Neural progenitor cell (in vitro differentiated cells): ENCODE measurements around the gene WDR27. TPM values are rescaled to one million over a fixed set of nuclear protein-coding genes. Genes with fewer than 3 reads are reported as not detected.

ENCODE experiments used
- DNase-seq: peaks from one replicate; pipeline ENCODE4 v3.0.0-alpha.2; 2016; ENCODE audit warnings: low spot score
- H2AFZ ChIP-seq: fragments of 200-600 bp; sonication (generic); replicated peaks from 2 replicates; pipeline ENCODE4 v1.6.1; 2016; ENCODE audit warnings: antibody characterized with exemption
- H3F3A ChIP-seq: fragments of 200-600 bp; sonication (generic); 2 replicates; pipeline ENCODE4 v1.6.1; 2016; ENCODE audit warnings: antibody characterized with exemption, low read depth
- H3K27ac ChIP-seq: fragments of 200-600 bp; sonication (generic); 2 replicates; pipeline ENCODE4 v1.5.1; 2016; ENCODE audit warnings: mild to moderate bottlenecking
- H3K27me3 ChIP-seq: fragments of 200-600 bp; sonication (generic); 2 replicates; pipeline ENCODE4 v1.6.1; 2016; ENCODE audit warnings: mild to moderate bottlenecking, moderate library complexity
- H3K36me3 ChIP-seq: fragments of 200-600 bp; sonication (generic); 2 replicates; pipeline ENCODE4 v1.5.1; 2016
- H3K4me1 ChIP-seq: fragments of 200-600 bp; sonication (generic); 2 replicates; pipeline ENCODE4 v1.6.1; 2016; ENCODE audit warnings: mixed run types
- H3K4me2 ChIP-seq: fragments of 200-600 bp; sonication (generic); 2 replicates; pipeline ENCODE4 v1.6.1; 2016
- H3K4me3 ChIP-seq: fragments of 200-600 bp; sonication (generic); 2 replicates; pipeline ENCODE4 v1.5.1; 2016
- H3K79me2 ChIP-seq: fragments of 200-600 bp; sonication (generic); 2 replicates; pipeline ENCODE4 v1.6.1; 2016; ENCODE audit warnings: low read depth
- H3K9ac ChIP-seq: fragments of 200-600 bp; sonication (generic); 2 replicates; pipeline ENCODE4 v1.6.1; 2016
- H3K9me3 ChIP-seq: fragments of 200-600 bp; sonication (generic); 2 replicates; pipeline ENCODE4 v1.5.1; 2016; ENCODE audit warnings: low read depth
- H4K20me1 ChIP-seq: fragments of 200-600 bp; sonication (generic); 2 replicates; pipeline ENCODE4 v1.6.1; 2016; ENCODE audit warnings: low read depth
- H3K27ac Mint-ChIP-seq: 3 replicates; pipeline ENCODE4 v1.8.0; 2021; ENCODE audit warnings: mixed read lengths
- H3K27me3 Mint-ChIP-seq: 2 replicates; pipeline ENCODE4 v1.8.0; 2022; ENCODE audit warnings: low read depth, mild to moderate bottlenecking, inconsistent platforms, moderate library complexity, mixed read lengths; ENCODE audit not compliant: insufficient read depth
- H3K36me3 Mint-ChIP-seq: 3 replicates; pipeline ENCODE4 v1.8.0; 2021; ENCODE audit warnings: mixed read lengths
- H3K4me1 Mint-ChIP-seq: 3 replicates; pipeline ENCODE4 v1.8.0; 2021; ENCODE audit warnings: mixed read lengths
- H3K4me3 Mint-ChIP-seq: 3 replicates; pipeline ENCODE4 v1.8.0; 2021; ENCODE audit warnings: mild to moderate bottlenecking, moderate library complexity, mixed read lengths
- H3K9me3 Mint-ChIP-seq: 3 replicates; pipeline ENCODE4 v1.8.0; 2020; ENCODE audit warnings: mixed read lengths
- EZH2 ChIP-seq: fragments of 200-600 bp; sonication (generic); IDR thresholded peaks from 2 replicates; pipeline ENCODE4 v1.6.1; 2017; ENCODE audit warnings: antibody characterized with exemption, mild to moderate bottlenecking, moderate library complexity
- EZH2phosphoT487 ChIP-seq: fragments of 200-600 bp; sonication (generic); IDR thresholded peaks from 2 replicates; pipeline ENCODE4 v1.6.1; 2017; ENCODE audit warnings: antibody characterized with exemption
- total RNA-seq: library from RNA; depleted of rRNA; stranded (reverse); fragments of >200 nt; gene quantifications from 2 replicates; pipeline ENCODE4 v1.2.3, GENCODE V29; 2015; ENCODE audit warnings: low replicate concordance
- TF ChIP-seq, protein P1 (sequence below): fragments of 200-600 bp; sonication (generic); IDR thresholded peaks from 2 replicates; pipeline ENCODE4 v1.5.1; 2017; ENCODE audit warnings: antibody characterized with exemption, mild to moderate bottlenecking

Gene WDR27
- total RNA-seq, 1 donor from 2014 or later: 69.0 TPM

- no peak overlapping the region for H3K4me2 ChIP-seq
- no peak overlapping the region for H3K27ac ChIP-seq
- peaks cover 8% of the 10 kb centered on the region for H3K36me3 Mint-ChIP-seq
- H3K36me3 ChIP-seq: no peaks in the 10 kb centered on the region
- no peak overlapping the region for H3K4me3 ChIP-seq
- no peaks in the 10 kb centered on the region for H3F3A ChIP-seq
- H3K27ac Mint-ChIP-seq: no peak overlapping the region
- no peak overlapping the region for H3K4me3 Mint-ChIP-seq
- H3K79me2 ChIP-seq: no peaks in the 10 kb centered on the region
- H3K4me1 ChIP-seq: no peaks in the 10 kb centered on the region
- H3K9me3 ChIP-seq: no peaks in the 10 kb centered on the region
- H3K9me3 Mint-ChIP-seq: peaks cover 6% of the 10 kb centered on the region
- H3K27me3 Mint-ChIP-seq: no peaks in the 10 kb centered on the region
- H2AFZ ChIP-seq: no peak overlapping the region
- no peak overlapping the region for H3K9ac ChIP-seq
- H4K20me1 ChIP-seq: no peaks in the 10 kb centered on the region
- TF ChIP-seq EZH2phosphoT487: no peak
- H3K4me1 Mint-ChIP-seq: no peaks in the 10 kb centered on the region
- DNase-seq: no peak
- no peaks in the 10 kb centered on the region for H3K27me3 ChIP-seq
Observed at GRCh38 chr6:169589293-169589692, 112.5 kb downstream of the WDR27 start.

- H3K4me3 Mint-ChIP-seq: no peak overlapping the region
- no peaks in the 10 kb centered on the region for H3K4me1 Mint-ChIP-seq
- no peaks in the 10 kb centered on the region for H3K4me1 ChIP-seq
- H2AFZ ChIP-seq: no peak overlapping the region
- H3K79me2 ChIP-seq: no peaks in the 10 kb centered on the region
- DNase-seq: no peak
- H3K27ac ChIP-seq: no peak overlapping the region
- peaks cover 6% of the 10 kb centered on the region for H3K9me3 Mint-ChIP-seq
- H3K27ac Mint-ChIP-seq: no peak overlapping the region
- no peak overlapping the region for H3K4me2 ChIP-seq
- no peaks in the 10 kb centered on the region for H3K27me3 Mint-ChIP-seq
- no peaks in the 10 kb centered on the region for H4K20me1 ChIP-seq
- TF ChIP-seq, protein P1, sequence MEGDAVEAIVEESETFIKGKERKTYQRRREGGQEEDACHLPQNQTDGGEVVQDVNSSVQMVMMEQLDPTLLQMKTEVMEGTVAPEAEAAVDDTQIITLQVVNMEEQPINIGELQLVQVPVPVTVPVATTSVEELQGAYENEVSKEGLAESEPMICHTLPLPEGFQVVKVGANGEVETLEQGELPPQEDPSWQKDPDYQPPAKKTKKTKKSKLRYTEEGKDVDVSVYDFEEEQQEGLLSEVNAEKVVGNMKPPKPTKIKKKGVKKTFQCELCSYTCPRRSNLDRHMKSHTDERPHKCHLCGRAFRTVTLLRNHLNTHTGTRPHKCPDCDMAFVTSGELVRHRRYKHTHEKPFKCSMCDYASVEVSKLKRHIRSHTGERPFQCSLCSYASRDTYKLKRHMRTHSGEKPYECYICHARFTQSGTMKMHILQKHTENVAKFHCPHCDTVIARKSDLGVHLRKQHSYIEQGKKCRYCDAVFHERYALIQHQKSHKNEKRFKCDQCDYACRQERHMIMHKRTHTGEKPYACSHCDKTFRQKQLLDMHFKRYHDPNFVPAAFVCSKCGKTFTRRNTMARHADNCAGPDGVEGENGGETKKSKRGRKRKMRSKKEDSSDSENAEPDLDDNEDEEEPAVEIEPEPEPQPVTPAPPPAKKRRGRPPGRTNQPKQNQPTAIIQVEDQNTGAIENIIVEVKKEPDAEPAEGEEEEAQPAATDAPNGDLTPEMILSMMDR: no peak
- no peak for TF ChIP-seq EZH2phosphoT487
- no peak for TF ChIP-seq EZH2
- H3K36me3 Mint-ChIP-seq: peaks cover 8% of the 10 kb centered on the region
- no peaks in the 10 kb centered on the region for H3K36me3 ChIP-seq
- H3K27me3 ChIP-seq: no peaks in the 10 kb centered on the region
- no peak overlapping the region for H3K9ac ChIP-seq
- H3K9me3 ChIP-seq: no peaks in the 10 kb centered on the region
- H3F3A ChIP-seq: no peaks in the 10 kb centered on the region
- no peak overlapping the region for H3K4me3 ChIP-seq
Observed at GRCh38 chr6:169587975-169588374, 113.9 kb downstream of the WDR27 start.

GRCh38 chr6:169583886-169584541 is 117.8 kb downstream of the WDR27 start:
- H3K4me1 Mint-ChIP-seq: peaks cover 5% of the 10 kb centered on the region
- Histone ChIP-seq H3K9me3 (no peaks in the 10 kb centered on the region), H3F3A (no peaks in the 10 kb centered on the region), H3K4me1 (no peaks in the 10 kb centered on the region), H4K20me1 (no peaks in the 10 kb centered on the region), H3K27me3 (no peaks in the 10 kb centered on the region), H3K9ac (no peak overlapping the region), H3K4me2 (no peak overlapping the region), H3K4me3 (no peak overlapping the region), H3K36me3 (no peaks in the 10 kb centered on the region), H2AFZ (no peak overlapping the region), H3K27ac (no peak overlapping the region), H3K79me2 (no peaks in the 10 kb centered on the region)
- TF ChIP-seq EZH2 (no peak), EZH2phosphoT487 (no peak)
- TF ChIP-seq, protein P1: no peak
- no peak overlapping the region for H3K4me3 Mint-ChIP-seq
- H3K27me3 Mint-ChIP-seq: peaks cover 3% of the 10 kb centered on the region
- H3K36me3 Mint-ChIP-seq: peaks cover 15% of the 10 kb centered on the region
- no peak overlapping the region for H3K27ac Mint-ChIP-seq
- peaks cover 6% of the 10 kb centered on the region for H3K9me3 Mint-ChIP-seq
- DNase-seq: no peak

- no peaks in the 10 kb centered on the region for H3F3A ChIP-seq
- no peak overlapping the region for H3K4me3 ChIP-seq
- H3K4me2 ChIP-seq: no peak overlapping the region
- peaks cover 4% of the 10 kb centered on the region for H3K27me3 Mint-ChIP-seq
- no peak for DNase-seq
- no peaks in the 10 kb centered on the region for H3K9me3 Mint-ChIP-seq
- no peak overlapping the region for H3K27ac Mint-ChIP-seq
- peaks cover 20% of the 10 kb centered on the region for H3K36me3 Mint-ChIP-seq
- H3K36me3 ChIP-seq: no peaks in the 10 kb centered on the region
- H2AFZ ChIP-seq: no peak overlapping the region
- H3K27me3 ChIP-seq: no peaks in the 10 kb centered on the region
- H3K9me3 ChIP-seq: no peaks in the 10 kb centered on the region
- H4K20me1 ChIP-seq: no peaks in the 10 kb centered on the region
- no peaks in the 10 kb centered on the region for H3K79me2 ChIP-seq
- no peak overlapping the region for H3K27ac ChIP-seq
- no peak overlapping the region for H3K9ac ChIP-seq
- H3K4me3 Mint-ChIP-seq: no peak overlapping the region
- peaks cover 5% of the 10 kb centered on the region for H3K4me1 Mint-ChIP-seq
- no peak for TF ChIP-seq EZH2phosphoT487
- no peaks in the 10 kb centered on the region for H3K4me1 ChIP-seq
Observed at GRCh38 chr6:169579407-169580111, 122.3 kb downstream of the WDR27 start.
